ENCODE data around the gene ZNF275. TPM values are rescaled to one million over a fixed set of nuclear protein-coding genes. Genes with fewer than 3 reads are reported as not detected.

The ZNF275 gene, protein sequence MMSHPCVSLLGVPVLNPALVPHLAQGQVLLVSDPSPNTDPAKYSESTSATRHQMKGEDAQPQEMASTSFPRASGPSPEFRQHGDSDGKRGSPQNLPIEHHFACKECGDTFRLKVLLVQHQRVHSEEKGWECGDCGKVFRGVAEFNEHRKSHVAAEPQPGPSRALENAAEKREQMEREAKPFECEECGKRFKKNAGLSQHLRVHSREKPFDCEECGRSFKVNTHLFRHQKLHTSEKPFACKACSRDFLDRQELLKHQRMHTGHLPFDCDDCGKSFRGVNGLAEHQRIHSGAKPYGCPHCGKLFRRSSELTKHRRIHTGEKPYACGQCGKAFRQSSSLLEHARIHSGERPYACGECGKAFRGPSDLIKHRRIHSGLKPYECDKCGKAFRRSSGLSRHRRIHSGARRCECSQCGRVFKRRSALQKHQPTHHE
- 10 to 100 TPM; 29.5 to 30.1 TPM for total RNA-seq

DNA sequence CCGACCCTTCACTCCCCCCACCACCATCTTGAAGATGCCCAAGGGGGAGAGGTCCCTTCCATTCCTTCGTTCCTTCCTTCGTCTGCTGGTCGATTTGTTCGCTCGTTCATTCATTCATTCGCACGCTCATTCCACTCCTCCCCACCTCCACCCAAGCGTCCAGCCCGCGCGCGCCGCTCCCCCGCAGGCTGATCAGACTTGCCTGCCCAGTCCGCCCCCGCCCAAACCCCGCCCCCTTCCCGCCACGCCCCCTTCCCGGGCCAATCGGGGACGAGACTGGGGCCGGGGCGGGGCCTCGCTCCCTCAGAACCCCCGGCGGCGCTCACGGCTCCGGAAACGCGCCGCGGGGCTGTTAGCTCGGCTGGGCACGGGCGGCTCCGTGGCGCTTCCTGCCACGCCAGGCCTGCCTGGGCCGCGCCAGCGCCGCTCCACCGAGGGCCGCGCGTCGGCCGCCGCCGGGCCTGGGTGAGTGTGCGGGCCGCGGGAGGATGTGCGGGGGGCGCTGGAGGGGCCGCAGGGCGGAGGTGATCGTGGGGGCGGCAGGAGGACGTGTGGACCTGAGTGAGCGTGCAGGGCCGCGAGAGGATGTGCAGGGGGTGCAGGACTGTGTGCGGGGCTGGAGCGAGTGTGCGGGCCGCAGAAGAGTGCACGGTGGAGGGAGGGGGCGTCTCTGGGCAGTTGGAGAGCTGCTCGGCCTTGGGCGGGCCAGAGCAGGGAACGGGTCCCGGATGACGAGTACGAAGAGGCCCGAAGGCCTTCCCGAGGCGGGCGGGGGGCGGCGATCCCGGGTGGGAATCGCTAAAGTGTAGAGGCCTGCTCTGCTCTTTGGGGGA, at the start of gene ZNF275:
Gene ZNF275, plus strand, starts transcription at position 333 of the 833 bp plus-strand sequence. CDS start 2,527 bp downstream, outside the sequence.

DNA sequence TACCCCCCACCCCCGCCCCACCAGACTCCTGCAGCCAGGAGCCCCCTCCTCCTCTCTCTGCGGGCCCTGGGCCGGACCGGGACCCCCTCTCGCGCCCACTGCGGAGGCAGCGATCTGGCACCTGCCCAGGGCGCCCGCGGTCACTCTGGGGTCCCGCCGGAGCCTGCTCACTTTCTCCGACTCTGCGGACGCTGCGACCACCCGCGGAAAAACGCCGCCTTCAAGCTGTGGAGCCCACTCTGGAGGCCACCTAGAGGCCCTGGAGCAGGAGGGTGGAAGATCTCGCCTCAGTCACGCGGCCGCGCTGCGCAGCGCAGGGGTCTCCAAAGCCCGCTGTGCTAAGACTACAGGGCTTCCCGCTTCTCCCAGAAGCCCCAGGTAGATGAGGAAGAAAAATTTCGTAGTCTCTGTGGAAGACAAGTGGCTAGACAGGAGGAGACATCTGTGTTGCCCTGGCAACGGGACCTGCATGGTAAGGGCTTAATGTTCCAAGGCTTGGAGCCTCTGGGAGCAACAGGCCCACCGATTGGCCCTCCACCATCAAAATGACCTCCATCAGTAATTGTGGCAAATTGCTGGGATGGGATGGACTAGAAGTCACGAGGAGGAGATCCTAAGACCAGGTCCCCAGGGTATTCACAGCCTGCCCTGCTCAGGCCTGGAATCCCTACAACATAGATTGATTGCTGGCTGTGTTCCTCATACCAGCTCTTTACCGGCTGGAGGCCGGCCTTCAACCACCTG, 12.4 kb upstream of the ZNF275 start, which contains the start of gene PNMA6F:
Gene PNMA6F, minus strand, starts transcription at position 387 of the 744 bp plus-strand sequence. CDS start 1,093 bp downstream, outside the sequence.

DNA sequence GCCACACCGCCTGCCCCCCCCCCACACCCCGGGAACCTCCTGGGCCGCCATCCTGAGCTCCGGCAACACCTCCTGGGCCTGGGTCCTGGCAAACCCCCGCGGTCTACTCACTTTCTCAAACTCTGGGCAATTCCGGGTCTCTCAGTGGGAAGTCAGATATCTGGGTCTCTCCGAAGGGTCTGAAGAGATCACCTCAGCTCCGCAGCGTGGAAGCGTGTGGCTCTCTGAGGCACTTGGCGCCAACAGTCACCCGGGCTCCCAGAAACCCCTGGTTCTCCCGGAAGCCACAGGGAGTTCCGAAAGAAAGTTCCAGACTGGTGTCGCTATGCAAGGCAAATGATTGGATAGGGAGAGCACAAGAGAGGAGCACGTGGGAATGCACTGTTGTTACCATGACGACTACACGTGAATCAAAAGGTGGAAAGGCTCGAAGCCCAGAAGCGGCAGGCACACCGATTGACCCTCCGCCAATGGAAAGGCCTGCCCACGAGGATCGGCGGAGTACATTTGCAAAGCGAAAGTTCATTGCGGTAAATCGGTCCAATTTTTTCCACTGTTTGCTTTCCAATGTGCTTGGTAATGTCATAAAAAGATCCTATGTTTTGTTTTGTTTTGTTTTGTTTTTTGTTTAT, 67.3 kb downstream of the ZNF275 start, which contains the start of gene PNMA6E:
Gene PNMA6E, minus strand, starts transcription at position 218 of the 632 bp plus-strand sequence. CDS start 2,501 bp downstream, outside the sequence.

Other genes starting within 250 kb of the ZNF275 start
- not detected for gene MAGEA1, start 154.9 kb upstream of the ZNF275 start, total RNA-seq
- not detected for gene PNMA6F, start 12.4 kb upstream of the ZNF275 start, total RNA-seq
- not detected for gene PNMA6E, start 67.2 kb downstream of the ZNF275 start, total RNA-seq
- gene ZFP92, start 77.3 kb downstream of the ZNF275 start, total RNA-seq, result 1 to 10 TPM; 1.0 to 1.3 TPM
- 1 to 10 TPM; 2.4 TPM for gene TREX2, start 111.9 kb downstream of the ZNF275 start, total RNA-seq
- 10 to 100 TPM; 38.7 to 39.3 TPM for gene HAUS7, start 136.4 kb downstream of the ZNF275 start, total RNA-seq
- gene BGN, start 160.8 kb downstream of the ZNF275 start, total RNA-seq, result under 1 TPM in 1 of 2 experiments, not detected in 1; 0.17 TPM
- gene ATP2B3, start 183.5 kb downstream of the ZNF275 start, total RNA-seq, result under 1 TPM in 1 of 2 experiments, not detected in 1; 0.05 TPM